Esophagus squamous epithelium (tissue), 5 donors: Measurements from ENCODE around the gene AHDC1. TPM values are rescaled to one million over a fixed set of nuclear protein-coding genes. Genes with fewer than 3 reads are reported as not detected.

Source experiments
- DNase-seq: peaks from one replicate; lab custom pipeline; 2025; lab: John Stamatoyannopoulos, UW
- H3K27ac ChIP-seq, 4 donors: fragments of 200-600 bp; sonication (generic); one replicate each; pipeline ENCODE4 v1.5.1; 2016 to 2019; ENCODE audit warnings: mild to moderate bottlenecking in 1 of 4
- H3K27me3 ChIP-seq, 4 donors: fragments of 200-600 bp; sonication (generic); 1 replicate in 3 of 4; 2 replicates in 1 of 4; pipeline versions ENCODE4 v1.5.1 to v1.6.0; 2017 to 2021; ENCODE audit warnings: antibody characterized with exemption in 1 of 4
- H3K36me3 ChIP-seq, 3 donors: fragments of 200-600 bp; sonication (generic); one replicate each; pipeline ENCODE4 v1.5.1; 2016 to 2019
- H3K4me1 ChIP-seq, 3 donors: fragments of 200-600 bp; sonication (generic); one replicate each; pipeline ENCODE4 v1.5.1; 2017 to 2019
- H3K4me3 ChIP-seq, 4 donors: fragments of 200-600 bp; sonication (generic); 1 replicate in 3 of 4; 2 replicates in 1 of 4; pipeline ENCODE4 v1.5.1; 2016 to 2019; ENCODE audit warnings: mild to moderate bottlenecking in 2 of 4, moderate library complexity in 1 of 4
- H3K9me3 ChIP-seq, 3 donors: fragments of 200-600 bp; sonication (generic); one replicate each; pipeline ENCODE4 v1.5.1; 2016 to 2019
- POLR2A ChIP-seq, 4 donors: fragments of 450-650 bp; IDR thresholded peaks; one replicate each; pipeline ENCODE4 v1.6.1; 2017; ENCODE audit warnings: antibody characterized with exemption in 4 of 4, mild to moderate bottlenecking in 4 of 4, moderate library complexity in 3 of 4
- WGBS, 2 donors: methylation state at CpG; one replicate each; pipeline ENCODE4 v1.1.5; 2018; 5-methylcytosine and 5-hydroxymethylcytosine counted together
- intact Hi-C: fragments of 100-400 bp; cut with DNase I; formaldehyde crosslinking; loops from one replicate; pipeline ENCODE4 v1.15.0; 2022
- total RNA-seq, 4 donors: library from RNA; depleted of rRNA; stranded (reverse); fragments of >200 nt; gene quantifications; one replicate each; pipeline ENCODE4 v1.1.0, GENCODE V29; 2016
- TF ChIP-seq, protein P1 (sequence below), 6 experiments: fragments of 450-650 bp in 4 of 6; fragments of 200-600 bp in 2 of 6; sonication (generic) in 2 of 6; IDR thresholded peaks; one replicate each; pipeline ENCODE4 v1.5.1; 2016 to 2019; ENCODE audit warnings: antibody characterized with exemption in 6 of 6, mild to moderate bottlenecking in 4 of 6, moderate library complexity in 4 of 6
- donor health status: DM: yes; HTN: yes; CAD: no.

AHDC1 gene
- total RNA-seq, 4 donors from 2014 or later: 22.2 to 112 (median 30.6) TPM

- TF ChIP-seq, protein P1, sequence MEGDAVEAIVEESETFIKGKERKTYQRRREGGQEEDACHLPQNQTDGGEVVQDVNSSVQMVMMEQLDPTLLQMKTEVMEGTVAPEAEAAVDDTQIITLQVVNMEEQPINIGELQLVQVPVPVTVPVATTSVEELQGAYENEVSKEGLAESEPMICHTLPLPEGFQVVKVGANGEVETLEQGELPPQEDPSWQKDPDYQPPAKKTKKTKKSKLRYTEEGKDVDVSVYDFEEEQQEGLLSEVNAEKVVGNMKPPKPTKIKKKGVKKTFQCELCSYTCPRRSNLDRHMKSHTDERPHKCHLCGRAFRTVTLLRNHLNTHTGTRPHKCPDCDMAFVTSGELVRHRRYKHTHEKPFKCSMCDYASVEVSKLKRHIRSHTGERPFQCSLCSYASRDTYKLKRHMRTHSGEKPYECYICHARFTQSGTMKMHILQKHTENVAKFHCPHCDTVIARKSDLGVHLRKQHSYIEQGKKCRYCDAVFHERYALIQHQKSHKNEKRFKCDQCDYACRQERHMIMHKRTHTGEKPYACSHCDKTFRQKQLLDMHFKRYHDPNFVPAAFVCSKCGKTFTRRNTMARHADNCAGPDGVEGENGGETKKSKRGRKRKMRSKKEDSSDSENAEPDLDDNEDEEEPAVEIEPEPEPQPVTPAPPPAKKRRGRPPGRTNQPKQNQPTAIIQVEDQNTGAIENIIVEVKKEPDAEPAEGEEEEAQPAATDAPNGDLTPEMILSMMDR (IDR thresholded peaks at IDR 0.05): no peak
- TF ChIP-seq POLR2A (IDR thresholded peaks at IDR 0.05): no peak
- no peaks in the 10 kb centered on the region for H3K27me3 ChIP-seq
- H3K4me1 ChIP-seq: peaks cover 73 to 100% (median 77%) of the 10 kb centered on the region in 3 donors
- H3K27ac ChIP-seq: peak overlapping the region; percentile 94 to 99 (median 96)
- no peaks in the 10 kb centered on the region for H3K9me3 ChIP-seq
- peak overlapping the region in 3 of 4 donors; percentile 17 to 67 (median 47) for H3K4me3 ChIP-seq
- no peaks in the 10 kb centered on the region for H3K36me3 ChIP-seq
- DNase-seq: no peak
- 21 to 43% methylated on average over 4 to 5 of the region's 10 CpGs for WGBS, 2 donors
- intact Hi-C loops: no loop called here
Measured at GRCh38 chr1:27526569-27527222, 77.2 kb downstream of the AHDC1 start.

- intact Hi-C loops: no loop called here
- Histone ChIP-seq H3K27ac (peak overlapping the region; percentile 94 to 99 (median 96)), H3K36me3 (no peaks in the 10 kb centered on the region), H3K9me3 (no peaks in the 10 kb centered on the region), H3K27me3 (no peaks in the 10 kb centered on the region), H3K4me1 (peaks cover 84 to 100% (median 88%) of the 10 kb centered on the region in 3 donors), H3K4me3 (peak overlapping the region in 3 of 4 donors; percentile 17 to 67 (median 47))
- peak in 1 of 4 donors; percentile 6 for TF ChIP-seq POLR2A (IDR thresholded peaks at IDR 0.05)
- TF ChIP-seq, protein P1 (IDR thresholded peaks at IDR 0.05): no peak
- WGBS, 2 donors: 38 to 43% methylated on average over 7 to 9 of the region's 16 CpGs
- DNase-seq: no peak
Measured at GRCh38 chr1:27525296-27526272, 78.4 kb downstream of the AHDC1 start.

GRCh38 chr1:27523337-27524020, 80.5 kb downstream of the AHDC1 start:
- H3K4me1 ChIP-seq: peaks cover 93 to 100% (median 95%) of the 10 kb centered on the region in 3 donors
- no peak for DNase-seq
- H3K27me3 ChIP-seq: no peaks in the 10 kb centered on the region
- peak overlapping the region; percentile 94 to 99 (median 96) for H3K27ac ChIP-seq
- 40 to 49% methylated on average over 6 to 8 of the region's 8 CpGs for WGBS, 2 donors
- H3K36me3 ChIP-seq: no peaks in the 10 kb centered on the region
- intact Hi-C loops: no loop called here
- TF ChIP-seq, protein P1 (IDR thresholded peaks at IDR 0.05): no peak
- TF ChIP-seq POLR2A (IDR thresholded peaks at IDR 0.05): no peak
- no peaks in the 10 kb centered on the region for H3K9me3 ChIP-seq
- H3K4me3 ChIP-seq: peak overlapping the region in 3 of 4 donors; percentile 26 to 40 (median 30)

GRCh38 chr1:27522432-27523336, 81.3 kb downstream of the AHDC1 start:
- intact Hi-C loops: no loop called here
- peak overlapping the region in 3 of 4 donors; percentile 26 to 40 (median 30) for H3K4me3 ChIP-seq
- TF ChIP-seq, protein P1 (IDR thresholded peaks at IDR 0.05): peak in 4 of 6 experiments; percentile 9 to 26 (median 16)
- TF ChIP-seq POLR2A (IDR thresholded peaks at IDR 0.05): no peak

More at GRCh38 chr1:27522432-27523336, 81.3 kb downstream of the AHDC1 start:
- no peak for DNase-seq
- H3K36me3 ChIP-seq: no peaks in the 10 kb centered on the region
- no peaks in the 10 kb centered on the region for H3K9me3 ChIP-seq
- 17 to 40% methylated on average over 23 to 24 of the region's 31 CpGs for WGBS, 2 donors
- H3K4me1 ChIP-seq: peaks cover 89 to 100% (median 95%) of the 10 kb centered on the region in 3 donors
- no peaks in the 10 kb centered on the region for H3K27me3 ChIP-seq
- peak overlapping the region; percentile 94 to 99 (median 96) for H3K27ac ChIP-seq
